Omental fat pad (tissue), 4 donors: Measurements from ENCODE around the gene INPP5A. TPM values are rescaled to one million over a fixed set of nuclear protein-coding genes. Genes with fewer than 3 reads are reported as not detected.

ENCODE experiments used
- ATAC-seq: fragments of 150-250 bp; one replicate; pipeline ENCODE4 v1.9.1; 2016; ENCODE audit warnings: mild to moderate bottlenecking, moderate library complexity; ENCODE audit not compliant: low FRiP score
- DNase-seq: peaks from one replicate; pipeline ENCODE4 v3.0.0-alpha.2; 2019; ENCODE audit warnings: low spot score
- CTCF ChIP-seq, 3 donors: fragments of 450-650 bp; IDR thresholded peaks; one replicate each; pipeline ENCODE4 v1.5.1; 2016 to 2017; ENCODE audit warnings: antibody characterized with exemption in 3 of 3, mild to moderate bottlenecking in 3 of 3, moderate library complexity in 2 of 3
- total RNA-seq, 4 donors: library from RNA; depleted of rRNA; stranded (reverse); fragments of >200 nt; gene quantifications; one replicate each; pipeline ENCODE4 v1.1.0, GENCODE V29; 2016

The INPP5A gene
- total RNA-seq, 4 donors from 2014 or later: 34.1 to 49.3 (median 43.3) TPM

GRCh38 chr10:132743925-132744490, 206.4 kb downstream of the INPP5A start:
- no peak for TF ChIP-seq CTCF (IDR thresholded peaks at IDR 0.05)
- no peak for ATAC-seq

GRCh38 chr10:132744839-132745238, 207.3 kb downstream of the INPP5A start:
- DNase-seq: no peak
- no peak for ATAC-seq
- no peak for TF ChIP-seq CTCF (IDR thresholded peaks at IDR 0.05)

More at GRCh38 chr10:132743925-132744490, 206.4 kb downstream of the INPP5A start:
- DNase-seq: no peak

GRCh38 chr10:132745511-132745910, 207.9 kb downstream of the INPP5A start:
- no peak for DNase-seq
- TF ChIP-seq CTCF (IDR thresholded peaks at IDR 0.05): no peak
- ATAC-seq: no peak

- ATAC-seq (no peak), DNase-seq (no peak)
- no peak for TF ChIP-seq CTCF (IDR thresholded peaks at IDR 0.05)
Observed at GRCh38 chr10:132745971-132746370, 208.4 kb downstream of the INPP5A start.

- TF ChIP-seq CTCF (IDR thresholded peaks at IDR 0.05): no peak
- ATAC-seq (no peak), DNase-seq (no peak)
Observed at GRCh38 chr10:132746386-132746785, 208.8 kb downstream of the INPP5A start.

GRCh38 chr10:132746801-132747625, 209.4 kb downstream of the INPP5A start:
- no peak for TF ChIP-seq CTCF (IDR thresholded peaks at IDR 0.05)
- DNase-seq (no peak), ATAC-seq (no peak)

- no peak for DNase-seq
- no peak for TF ChIP-seq CTCF (IDR thresholded peaks at IDR 0.05)
- no peak for ATAC-seq
Observed at GRCh38 chr10:132748135-132748534, 210.5 kb downstream of the INPP5A start.
